GM19468 (cell line): Measurements from ENCODE around the gene GALNT10.

Source experiments
- ATAC-seq: cut with Tn5 transposase; IDR thresholded peaks from one replicate; pipeline ENCODE4 v1.9.1; 2021; ENCODE audit warnings: mild to moderate bottlenecking, moderate library complexity, moderate number of reproducible peaks; ENCODE audit not compliant: unreplicated experiment; ENCODE audit errors: extremely low read depth

GALNT10 gene

GRCh38 chr5:154260224-154260927, 69.8 kb downstream of the GALNT10 start:
- no peak for ATAC-seq

GRCh38 chr5:154262342-154262741, 71.8 kb downstream of the GALNT10 start:
- no peak for ATAC-seq

GRCh38 chr5:154264549-154265196, 74.1 kb downstream of the GALNT10 start:
- no peak for ATAC-seq

- ATAC-seq: no peak
Observed at GRCh38 chr5:154265197-154265773, 74.8 kb downstream of the GALNT10 start.

- no peak for ATAC-seq
Observed at GRCh38 chr5:154267516-154267915, 77.0 kb downstream of the GALNT10 start.

GRCh38 chr5:154268073-154268472, 77.5 kb downstream of the GALNT10 start:
- no peak for ATAC-seq

- no peak for ATAC-seq
Observed at GRCh38 chr5:154269414-154269813, 78.9 kb downstream of the GALNT10 start.

GRCh38 chr5:154271466-154271865, 80.9 kb downstream of the GALNT10 start:
- ATAC-seq: no peak

GRCh38 chr5:154271936-154272514, 81.5 kb downstream of the GALNT10 start:
- no peak for ATAC-seq

- peak; percentile 37 for ATAC-seq
Observed at GRCh38 chr5:154273028-154273617, 82.6 kb downstream of the GALNT10 start.

- ATAC-seq: no peak
Observed at GRCh38 chr5:154273963-154274827, 83.7 kb downstream of the GALNT10 start.

- no peak for ATAC-seq
Observed at GRCh38 chr5:154274828-154275185, 84.3 kb downstream of the GALNT10 start.

GRCh38 chr5:154275566-154275965, 85.0 kb downstream of the GALNT10 start:
- ATAC-seq: no peak

GRCh38 chr5:154276261-154276972, 85.9 kb downstream of the GALNT10 start:
- no peak for ATAC-seq

- ATAC-seq: no peak
Observed at GRCh38 chr5:154276973-154277331, 86.4 kb downstream of the GALNT10 start.

- no peak for ATAC-seq
Observed at GRCh38 chr5:154277499-154277898, 87.0 kb downstream of the GALNT10 start.

- ATAC-seq: no peak
Observed at GRCh38 chr5:154278186-154278585, 87.7 kb downstream of the GALNT10 start.

- ATAC-seq: no peak
Observed at GRCh38 chr5:154278908-154279307, 88.4 kb downstream of the GALNT10 start.

- ATAC-seq: peak; percentile 85
Observed at GRCh38 chr5:154284433-154284832, 93.9 kb downstream of the GALNT10 start.
